SKM-1 treated with dmso at 0.1 percent for 144 hours (cell line): Measurements from ENCODE around the gene PPIP5K2.
"Not testable (repeated sequence)": the region's sequence is repeated elsewhere in the genome, so short reads cannot be mapped to it uniquely, and the experiment has no call there.

Experiments
- DNase-seq: peaks from one replicate; lab custom pipeline; 2025; ENCODE audit not compliant: unreplicated experiment; lab: John Stamatoyannopoulos, UW

Gene PPIP5K2

GRCh38 chr5:103120607-103121200 lies 603 bp downstream of the PPIP5K2 start:
- no peak for DNase-seq

- no peak for DNase-seq
Observed at GRCh38 chr5:103122242-103122641, 2.1 kb downstream of the PPIP5K2 start.

- no peak for DNase-seq
Observed at GRCh38 chr5:103126557-103126956, 6.5 kb downstream of the PPIP5K2 start.

- no peak for DNase-seq
Observed at GRCh38 chr5:103127292-103127817, 7.3 kb downstream of the PPIP5K2 start.

- no peak for DNase-seq
Observed at GRCh38 chr5:103128202-103128601, 8.1 kb downstream of the PPIP5K2 start.

GRCh38 chr5:103132684-103133083 lies 12.6 kb downstream of the PPIP5K2 start:
- DNase-seq, result no peak

GRCh38 chr5:103133231-103133630 lies 13.1 kb downstream of the PPIP5K2 start:
- no peak for DNase-seq

- no peak for DNase-seq
Observed at GRCh38 chr5:103135461-103135860, 15.4 kb downstream of the PPIP5K2 start.

GRCh38 chr5:103138202-103138690 lies 18.1 kb downstream of the PPIP5K2 start:
- DNase-seq, result no peak

GRCh38 chr5:103139264-103139865 lies 19.3 kb downstream of the PPIP5K2 start:
- peak; percentile 65 for DNase-seq

GRCh38 chr5:103142132-103142531 lies 22.0 kb downstream of the PPIP5K2 start:
- not testable (repeated sequence) for DNase-seq

GRCh38 chr5:103145196-103145595 lies 25.1 kb downstream of the PPIP5K2 start:
- DNase-seq, result peak; percentile 34

- DNase-seq, result no peak
Observed at GRCh38 chr5:103148213-103148612, 28.1 kb downstream of the PPIP5K2 start.

GRCh38 chr5:103151156-103151555 lies 31.1 kb downstream of the PPIP5K2 start:
- DNase-seq, result no peak

GRCh38 chr5:103166706-103167105 lies 46.6 kb downstream of the PPIP5K2 start:
- DNase-seq, result no peak

GRCh38 chr5:103174147-103174546 lies 54.0 kb downstream of the PPIP5K2 start:
- no peak for DNase-seq

- DNase-seq, result no peak
Observed at GRCh38 chr5:103177543-103177942, 57.4 kb downstream of the PPIP5K2 start.

- no peak for DNase-seq
Observed at GRCh38 chr5:103178167-103178566, 58.1 kb downstream of the PPIP5K2 start.

GRCh38 chr5:103186152-103186551 lies 66.1 kb downstream of the PPIP5K2 start:
- DNase-seq, result no peak

GRCh38 chr5:103188436-103188835 lies 68.3 kb downstream of the PPIP5K2 start:
- DNase-seq, result no peak

- no peak for DNase-seq
Observed at GRCh38 chr5:103203226-103203625, 83.1 kb downstream of the PPIP5K2 start.

- DNase-seq, result not testable (repeated sequence)
Observed at GRCh38 chr5:103204990-103205389, 84.9 kb downstream of the PPIP5K2 start.
